Measurements from ENCODE around the gene SDHB. TPM values are rescaled to one million over a fixed set of nuclear protein-coding genes. Genes with fewer than 3 reads are reported as not detected.

Gene SDHB
- total and polyA plus RNA-seq, 2 of the 8 experiments (the other 6 are each of a cell fraction or from before 2014, with no cell fraction given): 84.0 to 98.7 TPM

DNA sequence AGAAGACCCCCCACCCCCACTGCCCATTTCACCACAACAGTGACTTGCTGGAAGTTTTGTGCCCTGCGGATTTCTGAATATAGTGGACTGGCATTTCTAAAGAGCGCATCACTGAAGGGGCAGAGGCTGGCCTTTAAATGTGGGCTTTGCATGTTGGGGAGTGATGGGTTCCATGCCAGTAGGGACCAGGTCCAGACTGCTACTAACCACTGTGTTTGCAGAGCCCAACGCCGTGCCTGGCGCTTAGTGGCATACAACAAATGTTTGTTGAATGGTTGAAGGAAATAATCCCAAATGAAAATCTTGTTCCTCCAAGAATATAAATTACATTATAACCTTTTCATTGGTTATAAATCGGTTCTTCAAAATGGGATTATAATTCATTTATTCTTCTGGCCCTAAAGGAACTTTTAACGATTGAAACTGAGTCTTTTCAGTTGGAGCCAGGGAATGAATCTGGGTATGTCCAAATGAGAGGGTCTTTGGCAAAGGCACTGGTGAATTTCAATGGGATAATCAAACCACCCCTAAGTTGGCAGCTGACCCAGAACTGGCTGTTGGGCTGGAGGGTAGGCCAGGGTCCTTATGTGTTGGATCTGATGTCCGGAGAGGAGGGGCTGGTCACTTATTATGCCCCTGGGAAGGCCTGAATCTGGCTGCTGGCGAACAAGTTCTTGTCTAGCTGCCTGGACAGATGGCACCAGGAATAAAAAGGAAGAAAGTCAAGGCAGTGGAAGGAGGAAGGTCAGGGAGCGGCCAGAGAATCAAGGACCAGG lies 13.8 kb upstream of the SDHB start:
- no peak overlapping the region for H3K9ac ChIP-seq (replicated peaks in 1 of 4; ENCODE audit: extremely low read depth in 1 of 4, low read depth in 3 of 4, low read length in 3 of 4)
- no peak overlapping the region for H3K27ac ChIP-seq (ENCODE audit: low read depth, low read length)
- H4K91ac ChIP-seq (replicated peaks; ENCODE audit: insufficient read length, low read length): no peak overlapping the region
- H3K79me1 ChIP-seq (ENCODE audit: low read depth, low read length): no peaks in the 10 kb centered on the region
- ChIA-PET CTCF (ENCODE audit: partially characterized antibody) (interaction anchor here (5.4 kb wide), 1 partner anchor 8 kb away, joined by 27 read pairs; no protein-coding TSS in a partner anchor), POLR2A (ENCODE audit: partially characterized antibody) (no interaction called here)
- H2BK120ac ChIP-seq (replicated peaks; ENCODE audit: low read depth, low read length): no peak overlapping the region
- no peaks in the 10 kb centered on the region for H3K79me2 ChIP-seq (ENCODE audit: control insufficient read depth in 1 of 2, insufficient read depth in 2 of 2, low read length in 2 of 2)
- no peaks in the 10 kb centered on the region for H3K27me3 ChIP-seq (replicated peaks in 1 of 4; ENCODE audit: control insufficient read depth in 3 of 4, extremely low read depth in 1 of 4, insufficient read depth in 3 of 4, low read length in 3 of 4)
- no peak overlapping the region for H3K23ac ChIP-seq (ENCODE audit: insufficient read length)
- no peak overlapping the region for H2BK15ac ChIP-seq (ENCODE audit: low read length)
- no peak overlapping the region for H3K4ac ChIP-seq (replicated peaks; ENCODE audit: insufficient read length, low read depth, low read length)
- no peak overlapping the region; the same call in 1 of the 2 replicates for H4K8ac ChIP-seq (ENCODE audit: extremely low read depth, insufficient read depth, low read length)
- no peak overlapping the region for H3K18ac ChIP-seq (ENCODE audit: extremely low read depth, low read length)
- H3K23me2 ChIP-seq (ENCODE audit: low read depth, low read length): no peaks in the 10 kb centered on the region
- DNase-seq (ENCODE audit: low read depth in 1 of 2, low spot score in 2 of 2) (no peak), FAIRE-seq (no peak)
- no peaks in the 10 kb centered on the region for H3K4me1 ChIP-seq (replicated peaks in 1 of 4; ENCODE audit: control insufficient read depth in 3 of 4, insufficient read depth in 4 of 4, low read length in 3 of 4)
- no peak overlapping the region for H3K56ac ChIP-seq (replicated peaks; ENCODE audit: insufficient read length, low read depth, low read length)
- H4K20me1 ChIP-seq (replicated peaks in 1 of 2; ENCODE audit: control insufficient read depth in 1 of 2, insufficient read depth in 2 of 2, low read length in 2 of 2): no peaks in the 10 kb centered on the region
- H2AFZ ChIP-seq (ENCODE audit: low read length): no peak overlapping the region
- no peak overlapping the region for H4K5ac ChIP-seq (ENCODE audit: insufficient read length, low read depth, low read length)
- H3K36me3 ChIP-seq (ENCODE audit: control insufficient read depth in 2 of 4, insufficient read depth in 4 of 4, low read length in 3 of 4): no peaks in the 10 kb centered on the region
- H2BK12ac ChIP-seq (ENCODE audit: low read depth, low read length): no peak overlapping the region
- no peaks in the 10 kb centered on the region for H3K9me3 ChIP-seq (ENCODE audit: insufficient read depth in 2 of 2, low read depth in 1 of 2, low read length in 1 of 2)
- no peak overlapping the region for H3K4me3 ChIP-seq (ENCODE audit: extremely low read depth in 1 of 4, insufficient read depth in 2 of 4, low read depth in 3 of 4, low read length in 4 of 4)
- WGBS, 2 experiments (ENCODE audit: extremely low coverage in 1 of 2, insufficient coverage in 1 of 2, insufficient read length in 1 of 2, insufficient replicate concordance in 2 of 2, low coverage in 1 of 2, low lambda C conversion rate in 2 of 2, missing lambda C conversion rate in 1 of 2): 72% methylated on average over 10 of the region's 10 CpGs; no CpG with 5 or more reads in 1 of the 2 experiments
- H3K14ac ChIP-seq (ENCODE audit: insufficient read length): no peak overlapping the region
- H2BK5ac ChIP-seq (ENCODE audit: low read depth, low read length): no peak overlapping the region
- no peak overlapping the region for H2BK20ac ChIP-seq (ENCODE audit: low read length)
- H2AK5ac ChIP-seq (ENCODE audit: low read depth, low read length): no peak overlapping the region
- no peak overlapping the region for H3K4me2 ChIP-seq (ENCODE audit: insufficient read depth in 1 of 2, low read depth in 2 of 2, low read length in 2 of 2)
- TF ChIP-seq SIN3A (conservative IDR thresholded peaks at IDR 0.05 in 1 of 2, IDR thresholded peaks at IDR 0.05 in 1 of 2; ENCODE audit: low read depth in 1 of 2, low read length in 2 of 2): no peak
- TF ChIP-seq NANOG (IDR thresholded peaks at IDR 0.05; ENCODE audit: insufficient read depth, low read depth, low read length, poor library complexity, severe bottlenecking): no peak
- no peak for TF ChIP-seq SP1 (IDR thresholded peaks at IDR 0.05; ENCODE audit: low read depth, low read length)
- TF ChIP-seq RXRA (IDR thresholded peaks at IDR 0.05; ENCODE audit: insufficient read depth, low read depth, low read length): no peak
- TF ChIP-seq KDM4A (IDR thresholded peaks at IDR 0.05; ENCODE audit: low read depth, low read length, severe bottlenecking): no peak
- TF ChIP-seq CHD2 (IDR thresholded peaks at IDR 0.05; ENCODE audit: low read length): no peak
- no peak for TF ChIP-seq CTBP2 (IDR thresholded peaks at IDR 0.05; ENCODE audit: borderline replicate concordance, insufficient read depth, insufficient read length, low read length)
- TF ChIP-seq POU5F1 (IDR thresholded peaks at IDR 0.05; ENCODE audit: low read depth, low read length): no peak
- no peak for TF ChIP-seq BACH1 (IDR thresholded peaks at IDR 0.05; ENCODE audit: low read length)
- no peak for TF ChIP-seq RAD21 (IDR thresholded peaks at IDR 0.05 in 1 of 2, conservative IDR thresholded peaks at IDR 0.05 in 1 of 2; ENCODE audit: low read depth in 2 of 2, low read length in 2 of 2)
- TF ChIP-seq E2F6 (IDR thresholded peaks at IDR 0.05): no peak
- no peak for TF ChIP-seq KDM5A (IDR thresholded peaks at IDR 0.05; ENCODE audit: low read length)
